ENCODE measurements around the gene AKAP1. TPM values are rescaled to one million over a fixed set of nuclear protein-coding genes. Genes with fewer than 3 reads are reported as not detected.

AKAP1 gene
- total RNA-seq, 1 donor from 2014 or later = 26.4 TPM

DNA sequence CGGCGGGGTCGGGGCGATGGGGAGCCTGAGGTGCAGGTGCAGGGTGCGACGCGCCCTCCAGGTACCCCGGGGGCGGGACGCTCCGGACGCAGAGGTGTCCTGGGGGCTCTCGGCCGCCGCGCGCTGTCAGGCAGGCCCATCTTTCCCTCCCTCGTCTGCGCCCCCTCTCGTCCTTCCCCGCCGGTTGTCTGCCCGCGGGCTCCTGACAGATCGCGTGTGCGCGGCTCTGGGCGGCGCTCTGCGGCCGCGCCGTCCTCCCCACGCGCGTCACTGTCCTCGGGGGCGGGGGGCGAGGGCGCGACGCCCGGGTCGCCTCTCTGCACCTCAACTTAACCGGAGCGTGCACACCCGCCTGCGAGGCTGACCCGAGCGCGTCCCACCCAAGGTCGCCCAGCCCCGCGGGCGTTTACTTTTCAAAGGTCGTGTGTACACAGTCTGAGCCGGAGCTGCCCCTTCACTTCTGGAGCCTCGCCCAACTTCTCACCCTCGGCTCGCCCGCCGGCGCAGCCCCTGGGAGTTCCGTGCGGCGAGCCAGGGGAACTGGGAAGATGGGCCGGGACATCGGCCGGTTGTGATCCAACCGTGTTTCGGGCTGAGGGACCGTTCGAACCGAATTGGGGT is 512 bp downstream of the AKAP1 start:
- DNase-seq (ENCODE audit: low spot score in 2 of 2, unreplicated experiment in 2 of 2) = peak; percentile 39 to 69
- H3K4me3 Mint-ChIP-seq = peak overlapping the region; percentile 79
- no peak overlapping the region for H3K27ac Mint-ChIP-seq
- TF ChIP-seq, protein P1, sequence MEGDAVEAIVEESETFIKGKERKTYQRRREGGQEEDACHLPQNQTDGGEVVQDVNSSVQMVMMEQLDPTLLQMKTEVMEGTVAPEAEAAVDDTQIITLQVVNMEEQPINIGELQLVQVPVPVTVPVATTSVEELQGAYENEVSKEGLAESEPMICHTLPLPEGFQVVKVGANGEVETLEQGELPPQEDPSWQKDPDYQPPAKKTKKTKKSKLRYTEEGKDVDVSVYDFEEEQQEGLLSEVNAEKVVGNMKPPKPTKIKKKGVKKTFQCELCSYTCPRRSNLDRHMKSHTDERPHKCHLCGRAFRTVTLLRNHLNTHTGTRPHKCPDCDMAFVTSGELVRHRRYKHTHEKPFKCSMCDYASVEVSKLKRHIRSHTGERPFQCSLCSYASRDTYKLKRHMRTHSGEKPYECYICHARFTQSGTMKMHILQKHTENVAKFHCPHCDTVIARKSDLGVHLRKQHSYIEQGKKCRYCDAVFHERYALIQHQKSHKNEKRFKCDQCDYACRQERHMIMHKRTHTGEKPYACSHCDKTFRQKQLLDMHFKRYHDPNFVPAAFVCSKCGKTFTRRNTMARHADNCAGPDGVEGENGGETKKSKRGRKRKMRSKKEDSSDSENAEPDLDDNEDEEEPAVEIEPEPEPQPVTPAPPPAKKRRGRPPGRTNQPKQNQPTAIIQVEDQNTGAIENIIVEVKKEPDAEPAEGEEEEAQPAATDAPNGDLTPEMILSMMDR (IDR thresholded peaks at IDR 0.05; ENCODE audit: unreplicated experiment) = no peak
- H3K36me3 Mint-ChIP-seq = no peaks in the 10 kb centered on the region
- H3K4me1 Mint-ChIP-seq = peaks cover 28% of the 10 kb centered on the region
- H3K27me3 Mint-ChIP-seq (ENCODE audit: low read depth) = no peaks in the 10 kb centered on the region
- H3K9me3 Mint-ChIP-seq = no peaks in the 10 kb centered on the region

DNA sequence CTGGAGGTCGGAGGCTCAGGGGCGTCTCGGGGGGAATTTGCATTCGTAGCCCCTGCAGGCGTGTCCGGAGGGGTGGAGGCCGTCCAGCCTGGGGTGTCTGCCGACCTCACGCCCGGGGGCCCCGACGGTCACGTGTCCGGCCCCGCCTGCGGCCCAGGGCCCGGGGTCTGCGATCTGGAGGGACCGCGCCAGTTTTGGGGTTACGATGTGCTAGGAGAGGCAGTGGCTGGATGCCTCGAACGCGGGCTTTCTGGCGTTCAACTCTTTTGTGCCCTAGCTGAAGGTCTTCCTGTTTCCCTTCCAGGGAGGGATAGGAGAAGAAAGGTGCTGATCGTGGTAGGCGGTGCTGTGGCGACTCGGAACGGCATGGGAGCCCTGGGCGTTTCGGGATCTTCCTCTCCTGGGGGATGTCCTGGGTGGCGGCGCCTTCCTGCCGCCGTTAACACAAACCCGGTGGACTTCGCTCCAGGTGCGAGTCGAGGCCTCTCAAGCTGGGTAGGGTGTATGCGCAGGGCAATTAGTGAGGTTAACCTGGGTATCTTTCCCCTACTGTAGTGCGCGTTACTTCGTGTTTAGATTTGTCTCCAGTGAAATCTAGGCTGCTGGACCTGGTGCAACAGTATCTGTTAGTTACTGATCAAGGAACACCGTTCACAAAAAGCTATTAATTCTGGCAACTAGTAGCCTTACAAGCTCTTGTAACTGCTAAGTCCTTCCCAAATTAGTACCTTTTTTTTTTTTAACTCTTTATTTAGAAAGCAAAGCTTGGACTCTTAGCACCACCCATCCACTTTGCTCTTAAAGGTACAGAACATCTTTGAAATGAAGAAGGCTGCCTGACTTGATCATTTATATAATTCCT is 1.3 kb downstream of the AKAP1 start:
- TF ChIP-seq, protein P1 (IDR thresholded peaks at IDR 0.05; ENCODE audit: unreplicated experiment) = no peak
- peaks cover 28% of the 10 kb centered on the region for H3K4me1 Mint-ChIP-seq
- no peaks in the 10 kb centered on the region for H3K36me3 Mint-ChIP-seq
- DNase-seq (ENCODE audit: low spot score in 2 of 2, unreplicated experiment in 2 of 2) = peak in 1 of 2 experiments; percentile 52
- no peaks in the 10 kb centered on the region for H3K9me3 Mint-ChIP-seq
- no peaks in the 10 kb centered on the region for H3K27me3 Mint-ChIP-seq (ENCODE audit: low read depth)
- H3K27ac Mint-ChIP-seq = peak overlapping the region; percentile 56
- peak overlapping the region; percentile 79 for H3K4me3 Mint-ChIP-seq

DNA sequence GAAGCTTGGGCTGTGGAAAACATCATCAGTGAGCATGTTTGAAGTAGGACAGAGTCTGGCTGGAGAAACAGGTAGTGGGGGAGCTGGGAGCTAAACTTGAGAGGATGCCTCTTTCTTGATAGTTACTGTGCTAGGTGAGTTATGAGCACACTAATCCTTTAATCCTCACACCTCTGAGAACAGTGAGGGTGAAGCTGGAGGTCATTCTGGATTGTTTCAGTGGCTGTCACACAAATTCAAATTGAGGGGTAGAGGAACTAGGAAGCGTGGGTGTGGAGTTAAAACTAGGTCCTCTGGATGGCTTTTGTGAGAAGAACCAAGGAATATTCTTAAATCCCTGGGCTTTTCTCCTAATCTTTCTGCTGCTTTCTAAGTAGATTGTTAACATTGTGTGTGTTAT is 3.3 kb downstream of the AKAP1 start:
- no peaks in the 10 kb centered on the region for H3K9me3 Mint-ChIP-seq
- H3K4me3 Mint-ChIP-seq = no peak overlapping the region
- H3K36me3 Mint-ChIP-seq = no peaks in the 10 kb centered on the region
- H3K27me3 Mint-ChIP-seq (ENCODE audit: low read depth) = no peaks in the 10 kb centered on the region
- H3K4me1 Mint-ChIP-seq = peaks cover 33% of the 10 kb centered on the region
- TF ChIP-seq, protein P1 (IDR thresholded peaks at IDR 0.05; ENCODE audit: unreplicated experiment) = no peak
- DNase-seq (ENCODE audit: low spot score in 2 of 2, unreplicated experiment in 2 of 2) = no peak
- no peak overlapping the region for H3K27ac Mint-ChIP-seq

DNA sequence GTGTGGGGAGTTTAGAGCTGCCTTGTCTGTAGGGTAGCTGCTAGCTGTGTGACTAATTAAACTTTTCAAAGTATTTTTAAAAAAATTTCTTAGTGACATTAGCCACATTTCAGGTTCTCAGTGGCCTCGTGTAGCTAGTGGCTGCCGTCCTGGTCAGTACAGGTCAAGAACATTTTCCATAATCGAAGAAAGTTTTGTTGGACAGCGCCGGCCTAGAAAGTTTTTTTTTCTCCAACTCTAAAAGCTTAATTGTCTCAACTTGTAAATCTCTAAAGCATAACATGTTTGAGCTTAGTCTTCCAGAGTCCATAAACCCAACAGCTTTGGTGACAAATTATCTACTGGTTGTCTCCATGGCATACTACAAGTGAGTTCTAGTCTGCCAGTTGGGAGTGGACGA is 4.3 kb downstream of the AKAP1 start:
- peaks cover 30% of the 10 kb centered on the region for H3K4me1 Mint-ChIP-seq
- H3K9me3 Mint-ChIP-seq = no peaks in the 10 kb centered on the region
- no peak for DNase-seq (ENCODE audit: low spot score in 2 of 2, unreplicated experiment in 2 of 2)
- H3K4me3 Mint-ChIP-seq = no peak overlapping the region
- H3K36me3 Mint-ChIP-seq = no peaks in the 10 kb centered on the region
- H3K27me3 Mint-ChIP-seq (ENCODE audit: low read depth) = no peaks in the 10 kb centered on the region
- no peak overlapping the region for H3K27ac Mint-ChIP-seq
- TF ChIP-seq, protein P1 (IDR thresholded peaks at IDR 0.05; ENCODE audit: unreplicated experiment) = no peak

DNA sequence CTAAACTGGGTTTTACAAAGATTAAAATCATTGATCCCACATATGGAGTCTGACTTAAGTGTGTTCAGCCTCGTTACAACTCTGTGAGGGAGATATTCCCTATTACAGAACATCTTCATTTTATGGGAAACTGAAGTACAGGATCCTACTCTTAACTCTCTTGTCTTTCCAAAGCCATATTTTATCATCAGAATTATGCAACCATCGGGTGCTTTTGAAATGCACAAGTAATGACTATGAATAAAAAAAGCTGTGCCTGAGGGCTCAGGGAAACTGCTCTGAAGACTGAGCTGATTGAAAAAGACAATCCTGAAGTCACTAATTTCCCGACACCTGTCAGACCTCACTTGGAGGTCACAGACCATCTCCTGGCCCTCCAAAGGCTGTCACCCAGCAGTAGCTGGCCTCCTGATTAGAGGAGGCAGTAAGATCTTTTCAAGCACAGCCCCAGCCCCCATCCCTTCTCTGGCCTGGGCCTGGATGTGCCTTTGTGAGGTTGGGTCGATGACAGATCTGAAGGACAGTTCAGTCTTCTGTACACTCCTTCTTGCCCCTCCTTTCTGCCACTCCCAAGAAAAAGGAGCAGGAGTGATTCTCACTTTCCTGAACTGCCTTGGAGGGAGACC is 5.6 kb downstream of the AKAP1 start:
- no peak overlapping the region for H3K27ac Mint-ChIP-seq

More for the DNA sequence above, 5.6 kb downstream of the AKAP1 start:
- TF ChIP-seq, protein P1 (IDR thresholded peaks at IDR 0.05; ENCODE audit: unreplicated experiment) = no peak
- Mint-ChIP-seq H3K4me3 (no peak overlapping the region), H3K27me3 (ENCODE audit: low read depth) (no peaks in the 10 kb centered on the region), H3K4me1 (peaks cover 28% of the 10 kb centered on the region), H3K36me3 (no peaks in the 10 kb centered on the region), H3K9me3 (no peaks in the 10 kb centered on the region)
- DNase-seq (ENCODE audit: low spot score in 2 of 2, unreplicated experiment in 2 of 2) = no peak
